HG02623 (cell line): Measurements from ENCODE around the gene UBE2J1.
"Not testable (repeated sequence)": the region's sequence is repeated elsewhere in the genome, so short reads cannot be mapped to it uniquely, and the experiment has no call there.

Experiments
- ATAC-seq: cut with Tn5 transposase; IDR thresholded peaks from one replicate; pipeline ENCODE4 v1.9.1; 2021; ENCODE audit warnings: moderate library complexity; ENCODE audit not compliant: unreplicated experiment

Gene UBE2J1

DNA sequence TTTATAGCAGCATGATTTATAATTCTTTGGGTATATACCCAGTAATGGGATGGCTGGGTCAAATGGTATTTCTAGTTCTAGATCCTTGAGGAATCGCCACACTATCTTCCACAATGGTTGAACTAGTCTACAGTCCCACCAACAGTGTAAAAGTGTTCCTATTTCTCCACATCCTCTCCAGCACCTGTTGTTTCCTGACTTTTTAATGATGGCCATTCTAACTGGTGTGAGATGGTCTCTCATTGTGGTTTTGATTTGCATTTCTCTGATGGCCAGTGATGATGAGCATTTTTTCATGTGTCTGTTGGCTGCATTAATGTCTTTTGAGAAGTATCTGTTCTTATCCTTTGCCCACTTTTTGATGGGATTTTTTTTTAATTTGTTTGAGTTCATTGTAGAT is 57.4 kb downstream of the UBE2J1 start:
- ATAC-seq: not testable (repeated sequence)

DNA sequence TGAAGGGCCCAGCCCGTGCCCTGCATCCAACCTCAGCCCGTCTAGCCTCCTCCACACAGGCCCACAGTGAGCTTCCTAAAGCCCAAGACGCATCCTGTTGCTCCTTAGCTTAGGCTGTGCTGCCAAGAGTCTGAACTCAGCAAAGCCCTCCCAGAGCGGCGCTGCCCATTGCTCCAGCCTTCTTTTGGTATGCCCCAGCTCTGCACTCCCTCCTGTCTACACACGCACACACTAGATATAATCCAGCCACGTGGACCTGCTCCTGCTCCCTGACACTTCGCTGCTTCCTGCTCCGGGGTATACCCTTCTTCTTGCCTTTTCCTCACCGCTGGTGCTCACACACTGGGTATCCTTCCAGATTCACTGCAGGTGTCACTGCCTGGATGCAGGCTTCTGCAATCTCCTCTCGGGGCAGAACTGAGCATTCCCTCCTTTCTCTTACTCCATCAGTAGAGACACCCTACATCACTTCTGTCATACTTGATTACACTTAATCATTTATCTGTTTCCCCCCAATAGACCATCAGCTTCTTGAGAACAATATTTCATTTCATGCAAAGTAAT is 61.2 kb downstream of the UBE2J1 start:
- ATAC-seq: no peak

- no peak for ATAC-seq
These were observed 61.9 kb downstream of the UBE2J1 start for GRCh38 chr6:89290401-89291155.

GRCh38 chr6:89289710-89290109 is 62.8 kb downstream of the UBE2J1 start:
- ATAC-seq: no peak

- no peak for ATAC-seq
These were observed 65.0 kb downstream of the UBE2J1 start for GRCh38 chr6:89287351-89288028.

GRCh38 chr6:89286516-89286915 is 66.0 kb downstream of the UBE2J1 start:
- no peak for ATAC-seq

GRCh38 chr6:89284963-89285735 is 67.4 kb downstream of the UBE2J1 start:
- ATAC-seq: no peak

DNA sequence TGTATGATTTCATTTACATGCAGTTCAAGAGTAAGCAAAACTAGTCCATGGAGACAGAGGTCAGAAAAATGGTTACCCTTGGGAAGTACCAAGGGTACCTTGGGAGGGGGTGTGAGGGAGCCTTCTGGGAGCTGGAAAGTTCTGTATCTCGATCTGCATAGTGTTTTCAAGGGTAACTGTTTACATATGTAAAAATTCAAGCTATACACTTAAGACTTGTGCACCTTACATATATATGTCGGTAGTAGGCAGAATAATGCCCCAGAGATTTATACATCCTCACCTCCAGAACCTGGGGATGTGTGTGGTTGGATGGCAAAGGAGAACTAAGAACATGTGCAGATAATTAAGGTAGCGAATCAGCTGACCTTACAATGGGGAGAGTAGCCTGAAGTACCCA is 68.4 kb downstream of the UBE2J1 start:
- no peak for ATAC-seq

- ATAC-seq: no peak
These were observed 69.8 kb downstream of the UBE2J1 start for GRCh38 chr6:89282749-89283148.

- peak; percentile 97 for ATAC-seq
These were observed 70.7 kb downstream of the UBE2J1 start for GRCh38 chr6:89281779-89282246.

GRCh38 chr6:89278956-89279355 is 73.6 kb downstream of the UBE2J1 start:
- ATAC-seq: no peak
